ENCODE measurements around the gene PIEZO1.
"Not testable (repeated sequence)": the region's sequence is repeated elsewhere in the genome, so short reads cannot be mapped to it uniquely, and the experiment has no call there.

PIEZO1 gene

GRCh38 chr16:88676502-88677242 is 108.3 kb downstream of the PIEZO1 start:
- Histone ChIP-seq H3K4me3 (ENCODE audit: low read length) (no peak overlapping the region), H3K4me1 (ENCODE audit: control insufficient read depth, insufficient read depth, low read length) (no peaks in the 10 kb centered on the region), H3K36me3 (ENCODE audit: control insufficient read depth, insufficient read depth, low read length) (no peaks in the 10 kb centered on the region), H3K9me3 (ENCODE audit: control insufficient read depth, low read length) (no peaks in the 10 kb centered on the region), H3K27me3 (ENCODE audit: control insufficient read depth, insufficient read depth, low read length) (peaks cover 33% of the 10 kb centered on the region), H3K9ac (ENCODE audit: low read length) (no peak overlapping the region)

- Histone ChIP-seq H3K9ac (ENCODE audit: low read length) (no peak overlapping the region), H3K4me3 (ENCODE audit: low read length) (no peak overlapping the region), H3K9me3 (ENCODE audit: control insufficient read depth, low read length) (no peaks in the 10 kb centered on the region)
These were observed 111.2 kb downstream of the PIEZO1 start for GRCh38 chr16:88673716-88674379.

GRCh38 chr16:88672776-88673175 is 112.2 kb downstream of the PIEZO1 start:
- Histone ChIP-seq H3K4me3 (ENCODE audit: low read length) (no peak overlapping the region), H3K9me3 (ENCODE audit: control insufficient read depth, low read length) (no peaks in the 10 kb centered on the region), H3K4me1 (ENCODE audit: control insufficient read depth, insufficient read depth, low read length) (no peaks in the 10 kb centered on the region), H3K36me3 (ENCODE audit: control insufficient read depth, insufficient read depth, low read length) (no peaks in the 10 kb centered on the region), H3K9ac (ENCODE audit: low read length) (no peak overlapping the region), H3K27me3 (ENCODE audit: control insufficient read depth, insufficient read depth, low read length) (peaks cover 11% of the 10 kb centered on the region)

More at GRCh38 chr16:88673716-88674379, 111.2 kb downstream of the PIEZO1 start:
- no peaks in the 10 kb centered on the region for H3K4me1 ChIP-seq (ENCODE audit: control insufficient read depth, insufficient read depth, low read length)
- H3K27me3 ChIP-seq (ENCODE audit: control insufficient read depth, insufficient read depth, low read length), result peaks cover 22% of the 10 kb centered on the region
- no peaks in the 10 kb centered on the region for H3K36me3 ChIP-seq (ENCODE audit: control insufficient read depth, insufficient read depth, low read length)

GRCh38 chr16:88671806-88672205 is 113.2 kb downstream of the PIEZO1 start:
- no peaks in the 10 kb centered on the region for H3K36me3 ChIP-seq (ENCODE audit: control insufficient read depth, insufficient read depth, low read length)

GRCh38 chr16:88669980-88670379 is 115.0 kb downstream of the PIEZO1 start:
- Histone ChIP-seq H3K9me3 (ENCODE audit: control insufficient read depth, low read length) (no peaks in the 10 kb centered on the region), H3K27me3 (ENCODE audit: control insufficient read depth, insufficient read depth, low read length) (no peaks in the 10 kb centered on the region), H3K9ac (ENCODE audit: low read length) (no peak overlapping the region), H3K4me3 (ENCODE audit: low read length) (no peak overlapping the region), H3K4me1 (ENCODE audit: control insufficient read depth, insufficient read depth, low read length) (no peaks in the 10 kb centered on the region), H3K36me3 (ENCODE audit: control insufficient read depth, insufficient read depth, low read length) (no peaks in the 10 kb centered on the region)

More at GRCh38 chr16:88671806-88672205, 113.2 kb downstream of the PIEZO1 start:
- Histone ChIP-seq H3K9me3 (ENCODE audit: control insufficient read depth, low read length) (no peaks in the 10 kb centered on the region), H3K27me3 (ENCODE audit: control insufficient read depth, insufficient read depth, low read length) (peaks cover 2% of the 10 kb centered on the region), H3K4me3 (ENCODE audit: low read length) (no peak overlapping the region), H3K4me1 (ENCODE audit: control insufficient read depth, insufficient read depth, low read length) (no peaks in the 10 kb centered on the region), H3K9ac (ENCODE audit: low read length) (no peak overlapping the region)

- not testable (repeated sequence) for H3K4me1 ChIP-seq (ENCODE audit: control insufficient read depth, insufficient read depth, low read length)
These were observed 115.5 kb downstream of the PIEZO1 start for GRCh38 chr16:88669493-88669892.

GRCh38 chr16:88667461-88667860 is 117.6 kb downstream of the PIEZO1 start:
- H3K9me3 ChIP-seq (ENCODE audit: control insufficient read depth, low read length), result no peaks in the 10 kb centered on the region
- no peak overlapping the region for H3K4me3 ChIP-seq (ENCODE audit: low read length)
- H3K9ac ChIP-seq (ENCODE audit: low read length), result no peak overlapping the region
- H3K4me1 ChIP-seq (ENCODE audit: control insufficient read depth, insufficient read depth, low read length), result peaks cover 4% of the 10 kb centered on the region
- no peaks in the 10 kb centered on the region for H3K36me3 ChIP-seq (ENCODE audit: control insufficient read depth, insufficient read depth, low read length)
- no peaks in the 10 kb centered on the region for H3K27me3 ChIP-seq (ENCODE audit: control insufficient read depth, insufficient read depth, low read length)

More at GRCh38 chr16:88669493-88669892, 115.5 kb downstream of the PIEZO1 start:
- not testable (repeated sequence) for H3K9me3 ChIP-seq (ENCODE audit: control insufficient read depth, low read length); H3K9ac ChIP-seq (ENCODE audit: low read length); H3K36me3 ChIP-seq (ENCODE audit: control insufficient read depth, insufficient read depth, low read length); H3K4me3 ChIP-seq (ENCODE audit: low read length); H3K27me3 ChIP-seq (ENCODE audit: control insufficient read depth, insufficient read depth, low read length)

- H3K4me1 ChIP-seq (ENCODE audit: control insufficient read depth, insufficient read depth, low read length), result peaks cover 8% of the 10 kb centered on the region
- no peak overlapping the region for H3K9ac ChIP-seq (ENCODE audit: low read length)
- no peaks in the 10 kb centered on the region for H3K27me3 ChIP-seq (ENCODE audit: control insufficient read depth, insufficient read depth, low read length)
- H3K4me3 ChIP-seq (ENCODE audit: low read length), result no peak overlapping the region
- H3K36me3 ChIP-seq (ENCODE audit: control insufficient read depth, insufficient read depth, low read length), result no peaks in the 10 kb centered on the region
- no peaks in the 10 kb centered on the region for H3K9me3 ChIP-seq (ENCODE audit: control insufficient read depth, low read length)
These were observed 119.5 kb downstream of the PIEZO1 start for GRCh38 chr16:88665570-88665969.

Data from mucosa of stomach (tissue), 1 donor.